AG04449 (cell line): Measurements from ENCODE around the gene UBL4B.

Experiments
- CTCF ChIA-PET: fragments of 350-600 bp; formaldehyde crosslinking; extraction: SDS; loops from one replicate; lab custom pipeline; 2021; ENCODE audit warnings: antibody characterized with exemption; lab: Yijun Ruan, JAX
- POLR2A ChIA-PET: fragments of 400-600, 350-600 bp; formaldehyde crosslinking; extraction: SDS; loops from one replicate; lab custom pipeline; 2020; ENCODE audit warnings: antibody characterized with exemption, inconsistent platforms; lab: Yijun Ruan, JAX
- DNase-seq: peaks from one replicate; pipeline ENCODE4 v3.0.0-alpha.2; 2010; ENCODE audit warnings: low read depth, low spot score
- H3K4me3 ChIP-seq: 2 replicates; pipeline ENCODE4 v1.5.1; 2011; ENCODE audit warnings: low read depth, mild to moderate bottlenecking, control low read depth, low read length
- TF ChIP-seq, protein P1 (sequence below): IDR thresholded peaks from one replicate; pipeline ENCODE4 v1.5.1; 2011; ENCODE audit warnings: mild to moderate bottlenecking, moderate library complexity, low read length, control low read depth, inconsistent platforms; ENCODE audit not compliant: insufficient read depth; ENCODE audit errors: missing control alignments

The UBL4B gene

DNA sequence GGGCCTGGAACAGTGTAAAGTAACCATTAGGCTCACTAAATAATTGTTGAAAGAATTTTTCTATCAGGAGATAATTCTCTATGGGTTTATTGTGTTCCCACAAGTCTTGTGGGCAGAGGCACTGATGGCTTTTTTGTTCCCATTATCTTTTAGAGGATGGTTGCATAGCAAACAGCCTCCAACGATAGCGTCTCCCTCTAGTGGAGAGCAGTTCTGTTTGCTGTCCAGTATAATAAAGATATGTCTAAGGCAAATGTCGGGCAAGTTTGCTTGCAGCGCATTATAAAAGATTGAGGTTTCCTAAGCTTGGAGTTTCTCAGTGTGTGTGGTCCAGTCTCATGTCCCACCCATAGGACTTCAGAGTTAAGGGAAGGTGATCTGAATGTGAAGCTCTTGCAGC, 36.7 kb downstream of the UBL4B start:
- no peak for DNase-seq
- TF ChIP-seq, protein P1, sequence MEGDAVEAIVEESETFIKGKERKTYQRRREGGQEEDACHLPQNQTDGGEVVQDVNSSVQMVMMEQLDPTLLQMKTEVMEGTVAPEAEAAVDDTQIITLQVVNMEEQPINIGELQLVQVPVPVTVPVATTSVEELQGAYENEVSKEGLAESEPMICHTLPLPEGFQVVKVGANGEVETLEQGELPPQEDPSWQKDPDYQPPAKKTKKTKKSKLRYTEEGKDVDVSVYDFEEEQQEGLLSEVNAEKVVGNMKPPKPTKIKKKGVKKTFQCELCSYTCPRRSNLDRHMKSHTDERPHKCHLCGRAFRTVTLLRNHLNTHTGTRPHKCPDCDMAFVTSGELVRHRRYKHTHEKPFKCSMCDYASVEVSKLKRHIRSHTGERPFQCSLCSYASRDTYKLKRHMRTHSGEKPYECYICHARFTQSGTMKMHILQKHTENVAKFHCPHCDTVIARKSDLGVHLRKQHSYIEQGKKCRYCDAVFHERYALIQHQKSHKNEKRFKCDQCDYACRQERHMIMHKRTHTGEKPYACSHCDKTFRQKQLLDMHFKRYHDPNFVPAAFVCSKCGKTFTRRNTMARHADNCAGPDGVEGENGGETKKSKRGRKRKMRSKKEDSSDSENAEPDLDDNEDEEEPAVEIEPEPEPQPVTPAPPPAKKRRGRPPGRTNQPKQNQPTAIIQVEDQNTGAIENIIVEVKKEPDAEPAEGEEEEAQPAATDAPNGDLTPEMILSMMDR, result peak; percentile 3
- POLR2A ChIA-PET, result no interaction called here
- H3K4me3 ChIP-seq, result no peak overlapping the region
- CTCF ChIA-PET, result interaction anchor here (0.8 to 1.6 kb wide), 7 partner anchors 14 to 347 kb away, joined by 3 to 5 read pairs (median 3); no protein-coding TSS in a partner anchor

DNA sequence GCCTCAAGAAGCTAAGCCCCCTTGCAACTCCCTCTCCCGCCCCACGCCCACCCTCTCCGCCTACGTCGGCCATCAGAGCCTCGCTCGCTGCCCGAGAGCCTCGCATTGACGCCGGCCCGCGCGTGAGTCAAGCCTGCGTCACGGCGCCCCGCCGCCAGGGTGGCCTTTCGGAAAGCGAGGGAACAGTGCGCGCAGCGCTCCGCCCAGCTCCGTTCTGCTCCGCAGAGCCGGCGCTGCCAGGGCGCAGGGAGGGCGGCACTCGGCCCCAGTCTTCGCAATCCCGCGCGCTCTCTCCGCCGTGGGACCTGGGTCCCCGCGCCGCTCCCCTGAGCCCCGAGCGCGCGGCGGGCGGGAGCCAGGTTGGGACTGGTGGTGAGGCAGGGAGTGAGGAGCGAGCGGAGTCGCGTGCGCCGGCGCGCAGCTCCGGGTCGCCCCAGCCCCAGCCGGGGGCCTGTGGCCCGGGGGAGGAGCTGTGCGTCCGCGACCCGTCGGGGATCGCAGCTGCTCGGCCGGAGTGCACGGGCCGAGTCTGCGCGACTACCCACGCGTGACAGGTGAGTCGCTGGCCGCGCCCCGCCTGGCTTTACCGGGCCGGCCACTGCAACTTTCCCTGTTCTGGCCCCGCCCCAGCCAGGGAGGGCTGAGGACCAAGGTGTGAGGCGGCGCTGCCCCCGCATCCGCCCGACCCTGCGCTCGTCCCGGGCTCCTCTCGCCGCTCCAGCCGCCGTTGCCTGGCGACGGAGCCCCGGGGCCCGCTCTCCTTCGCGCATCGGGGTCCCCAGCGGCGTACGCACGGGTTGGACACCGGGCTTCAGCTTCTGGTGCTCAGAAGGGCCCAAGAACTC, 38.3 kb downstream of the UBL4B start, which contains the start of gene SLC6A17:
Gene SLC6A17, plus strand, starts transcription at position 165 of the 845 bp plus-strand sequence. CDS start 16,436 bp downstream, outside the sequence.
- no peak for DNase-seq
- peak within 1 kb of the TSS; percentile 41 for H3K4me3 ChIP-seq
- TF ChIP-seq, protein P1, result peak; percentile 26
- CTCF ChIA-PET, result interaction anchor here (0.7 to 1.6 kb wide), 6 partner anchors 9 to 50 kb away, joined by 3 to 5 read pairs (median 3); no protein-coding TSS in a partner anchor
- POLR2A ChIA-PET, result no interaction called here

DNA sequence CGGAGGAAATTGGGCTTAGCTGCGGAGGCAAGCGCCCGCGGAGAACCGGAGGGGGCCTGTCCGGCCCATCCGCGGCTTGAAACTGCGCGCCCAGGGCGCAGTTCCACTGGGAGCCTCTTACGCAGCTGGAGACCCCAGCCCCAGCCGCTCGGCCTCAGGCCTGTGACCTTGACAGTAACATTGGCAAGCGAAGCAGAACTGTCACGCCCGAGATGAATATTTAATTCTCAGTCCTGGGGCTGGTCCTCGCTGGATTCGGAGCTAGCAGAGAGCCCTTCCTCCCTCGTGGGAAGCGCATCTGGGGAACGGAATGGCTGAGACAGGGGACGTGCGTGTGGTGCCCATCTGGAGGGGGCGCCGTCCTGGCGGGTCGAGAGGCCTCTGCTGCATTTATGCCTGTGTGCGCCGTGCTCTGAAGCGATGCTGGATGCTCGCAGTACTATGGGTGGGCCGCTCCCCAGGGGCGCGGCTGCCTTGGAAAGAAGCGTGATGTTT, 39.0 kb downstream of the UBL4B start:
- no peak overlapping the region; the same call in 1 of the 2 replicates for H3K4me3 ChIP-seq
- POLR2A ChIA-PET, result no interaction called here

DNA sequence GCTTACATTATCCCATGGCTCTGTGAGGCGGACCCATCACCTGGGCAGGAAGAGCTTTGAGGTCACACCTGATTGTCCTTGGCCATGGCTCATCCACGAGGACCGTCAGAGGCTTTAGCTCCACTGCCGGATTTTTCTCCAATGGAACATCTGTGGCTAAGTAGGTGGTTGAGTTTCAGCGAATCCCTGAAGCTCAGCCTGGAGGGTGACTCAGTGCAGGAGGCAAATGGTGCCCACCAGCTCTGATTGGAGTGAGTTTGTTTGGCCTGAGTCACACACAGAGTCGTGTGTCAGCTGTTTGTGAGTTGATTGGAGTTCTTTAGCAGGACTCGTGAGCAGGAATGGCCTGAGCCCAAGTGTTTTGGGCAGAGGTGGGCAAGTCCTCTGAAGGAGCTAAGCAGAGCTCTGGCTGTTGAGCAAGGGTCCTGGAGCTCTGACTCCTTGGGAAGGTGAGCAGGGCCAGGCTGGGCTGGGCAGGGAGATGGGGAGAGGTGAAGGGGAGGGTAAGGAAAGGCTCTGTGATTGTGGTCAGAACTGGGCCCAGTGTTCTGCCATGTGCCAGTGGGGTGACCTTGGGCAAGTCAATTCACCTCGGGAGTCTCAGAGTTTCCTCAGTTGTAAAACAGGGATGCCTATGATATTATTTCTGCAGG, 40.0 kb downstream of the UBL4B start:
- POLR2A ChIA-PET, result no interaction called here
- DNase-seq, result no peak
- CTCF ChIA-PET, result interaction anchor here (0.8 to 1.4 kb wide), 6 partner anchors 9 to 308 kb away, joined by 3 to 4 read pairs (median 3); no protein-coding TSS in a partner anchor
- TF ChIP-seq, protein P1, result no peak
- H3K4me3 ChIP-seq, result no peak overlapping the region

More for the DNA sequence above, 39.0 kb downstream of the UBL4B start:
- no peak for DNase-seq
- TF ChIP-seq, protein P1, result no peak
- CTCF ChIA-PET, result interaction anchor here (1.0 to 1.6 kb wide), 4 partner anchors 10 to 50 kb away, joined by 3 read pairs; no protein-coding TSS in a partner anchor

DNA sequence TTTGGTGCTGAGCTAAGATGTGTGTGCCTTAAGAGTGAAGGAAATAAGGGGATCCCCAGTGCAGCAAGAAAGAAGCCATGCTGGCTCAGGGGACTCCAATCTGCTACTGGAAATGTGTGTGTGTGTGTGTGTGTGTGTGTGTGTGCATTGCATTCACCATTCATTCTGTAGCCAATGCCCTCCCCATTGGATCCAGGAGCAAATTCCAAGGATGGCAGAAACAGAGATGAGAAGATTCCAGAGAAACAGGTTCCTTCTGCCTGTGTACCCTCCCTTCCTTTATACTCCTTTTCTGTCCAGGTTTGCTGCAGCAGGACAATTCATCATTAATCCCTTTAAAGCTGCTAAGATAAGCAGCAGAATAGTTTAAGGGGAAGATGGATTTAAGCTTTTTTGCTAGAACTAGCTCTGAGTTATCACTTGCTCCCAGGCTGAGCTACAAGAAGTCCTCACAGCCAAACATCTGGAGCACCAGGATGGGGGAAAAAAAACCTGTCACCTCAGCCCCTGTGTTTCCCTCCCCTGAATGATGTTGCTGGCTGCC, 41.2 kb downstream of the UBL4B start:
- no peak overlapping the region for H3K4me3 ChIP-seq
- DNase-seq, result no peak
- TF ChIP-seq, protein P1, result no peak
- ChIA-PET CTCF (interaction anchor here (0.9 to 1.3 kb wide), 3 partner anchors 11 to 306 kb away, joined by 3 to 4 read pairs (median 3); no protein-coding TSS in a partner anchor), POLR2A (no interaction called here)
